GM19452 (cell line): ENCODE results near the gene SERPINE1.
"Not testable (repeated sequence)": the region's sequence is repeated elsewhere in the genome, so short reads cannot be mapped to it uniquely, and the experiment has no call there.

Experiments used
- ATAC-seq: cut with Tn5 transposase; IDR thresholded peaks from one replicate; pipeline ENCODE4 v1.9.1; 2021; ENCODE audit not compliant: unreplicated experiment

SERPINE1 gene

DNA sequence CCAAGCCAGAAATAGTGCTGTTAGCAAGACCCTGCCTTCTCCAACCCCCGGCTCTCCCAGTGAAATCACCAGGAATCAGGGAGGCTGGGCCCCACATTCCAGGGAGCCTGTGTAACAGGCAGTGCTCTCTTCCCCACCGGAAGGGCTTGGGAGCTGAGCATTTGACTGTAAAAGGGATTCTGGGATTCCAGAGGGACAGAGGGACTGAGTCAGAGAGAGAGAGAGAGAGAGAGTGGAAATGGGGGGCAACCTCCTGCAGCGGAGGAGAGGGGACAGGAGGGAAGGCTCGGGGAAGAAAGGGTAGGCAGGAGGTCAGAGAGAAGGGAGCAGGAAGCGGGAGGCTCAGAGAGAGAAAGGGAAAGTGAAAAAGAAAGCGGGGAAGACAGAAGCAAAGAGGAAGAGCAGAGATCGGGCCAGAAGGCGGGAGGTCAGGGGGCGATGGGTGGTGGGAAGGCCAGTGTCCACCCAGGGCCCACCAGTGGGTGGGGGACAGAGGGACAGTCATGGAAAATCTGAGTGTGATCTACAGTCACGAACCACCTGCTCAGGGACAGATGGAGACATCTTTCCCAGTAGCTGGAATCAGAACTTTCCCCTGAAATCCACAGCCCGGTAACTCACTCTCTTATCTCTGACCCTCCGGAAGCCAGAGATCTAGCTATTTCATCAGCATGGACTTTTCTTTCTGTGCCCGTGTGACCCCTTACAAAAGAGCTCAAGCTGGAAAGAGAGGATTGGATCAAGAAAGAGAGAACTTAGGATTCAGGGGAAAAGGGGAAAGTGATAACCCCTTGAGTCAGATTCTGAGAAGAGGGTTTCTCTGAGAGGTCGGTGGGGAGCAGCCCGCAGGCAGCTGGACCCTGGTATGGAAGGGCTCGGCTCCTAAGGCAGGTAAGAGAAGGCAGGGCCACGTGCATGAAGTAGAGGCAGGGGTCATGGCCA lies 4.6 kb upstream of the SERPINE1 start:
- no peak for ATAC-seq

DNA sequence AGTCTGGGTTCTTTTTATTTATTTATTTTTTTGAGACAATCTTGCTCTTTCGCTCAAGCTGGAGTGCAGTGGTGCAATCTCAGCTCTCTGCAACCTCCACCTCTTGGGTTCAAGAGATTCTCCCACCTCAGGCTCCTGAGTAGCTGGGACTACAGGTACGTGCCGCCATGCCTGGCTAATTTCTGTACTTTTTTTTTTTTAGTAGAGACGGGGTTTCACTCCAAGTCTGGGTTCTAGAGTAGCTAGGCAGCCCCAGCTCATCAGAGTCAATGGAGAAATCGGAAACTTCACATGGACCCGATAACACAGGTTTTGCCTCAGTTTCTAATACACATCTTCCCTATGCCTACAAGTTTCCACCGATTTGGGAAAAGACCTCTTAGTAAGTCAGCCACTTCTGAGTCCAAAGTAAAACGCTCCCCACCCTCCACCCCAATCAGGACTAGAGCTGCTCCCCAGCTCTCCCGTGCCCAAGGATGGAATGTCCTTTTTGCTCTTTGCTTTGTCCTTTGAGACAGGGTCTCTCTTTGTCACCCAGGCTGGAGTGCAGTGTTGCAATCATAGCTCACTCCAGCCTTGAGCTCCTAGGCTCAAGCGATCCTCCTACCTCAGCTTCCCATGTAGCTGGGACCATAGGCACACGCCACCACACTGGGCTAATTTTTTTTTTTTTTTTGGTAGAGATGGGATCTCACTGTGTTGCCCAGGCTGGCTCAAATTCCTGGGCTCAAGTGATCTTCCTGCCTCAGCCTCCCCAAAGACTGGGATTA lies 3.8 kb upstream of the SERPINE1 start:
- ATAC-seq: no peak

DNA sequence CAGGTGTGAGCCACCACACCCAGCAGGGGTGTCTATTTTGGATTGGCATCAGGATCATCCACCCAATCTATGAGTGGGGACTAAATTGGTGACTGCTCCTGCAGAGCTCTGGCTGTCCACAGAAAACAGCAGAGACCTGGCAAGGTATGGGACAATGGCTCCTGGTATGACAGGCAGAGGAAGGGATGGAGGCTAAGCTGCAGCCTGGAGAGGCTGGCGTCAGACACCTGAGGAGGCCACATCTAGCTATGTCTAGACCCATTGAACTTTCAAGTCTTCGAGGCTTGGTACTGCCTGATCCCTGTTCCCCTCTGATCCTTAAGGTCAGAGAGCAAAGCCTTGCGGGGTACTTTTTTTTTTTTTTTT lies 3.2 kb upstream of the SERPINE1 start:
- no peak for ATAC-seq

DNA sequence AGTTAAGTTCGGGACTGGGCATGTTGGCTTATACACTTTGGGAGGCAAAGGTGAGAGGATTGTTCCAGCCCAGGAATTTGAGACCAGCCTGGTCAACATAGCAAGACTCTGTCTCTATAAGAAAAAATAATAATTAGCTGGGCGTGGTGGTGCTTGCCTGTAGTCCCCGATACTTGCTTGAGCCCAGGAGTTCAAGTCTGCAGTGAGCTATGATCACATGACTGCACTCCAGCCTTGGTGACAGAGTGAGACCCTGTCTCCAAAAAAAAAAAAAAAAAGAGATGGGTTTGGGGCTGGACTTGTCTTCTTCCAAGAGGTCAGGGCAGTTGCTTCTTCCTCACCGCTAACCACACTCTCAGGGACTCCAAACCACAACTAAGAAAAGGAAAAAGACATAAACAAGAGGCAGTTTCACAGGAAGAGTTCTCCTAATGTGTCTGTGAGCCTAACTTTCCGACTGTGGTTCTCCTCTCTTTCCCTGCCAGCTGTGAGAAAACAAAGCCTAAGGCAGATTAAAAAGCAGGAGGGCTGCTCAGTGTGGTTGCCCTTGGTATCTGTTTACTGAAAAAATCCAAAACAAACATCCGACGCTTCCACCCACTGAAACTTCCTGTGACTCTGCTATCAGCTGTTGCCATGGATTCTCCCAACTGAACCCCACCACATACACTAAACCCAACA lies 2.4 kb upstream of the SERPINE1 start:
- no peak for ATAC-seq

DNA sequence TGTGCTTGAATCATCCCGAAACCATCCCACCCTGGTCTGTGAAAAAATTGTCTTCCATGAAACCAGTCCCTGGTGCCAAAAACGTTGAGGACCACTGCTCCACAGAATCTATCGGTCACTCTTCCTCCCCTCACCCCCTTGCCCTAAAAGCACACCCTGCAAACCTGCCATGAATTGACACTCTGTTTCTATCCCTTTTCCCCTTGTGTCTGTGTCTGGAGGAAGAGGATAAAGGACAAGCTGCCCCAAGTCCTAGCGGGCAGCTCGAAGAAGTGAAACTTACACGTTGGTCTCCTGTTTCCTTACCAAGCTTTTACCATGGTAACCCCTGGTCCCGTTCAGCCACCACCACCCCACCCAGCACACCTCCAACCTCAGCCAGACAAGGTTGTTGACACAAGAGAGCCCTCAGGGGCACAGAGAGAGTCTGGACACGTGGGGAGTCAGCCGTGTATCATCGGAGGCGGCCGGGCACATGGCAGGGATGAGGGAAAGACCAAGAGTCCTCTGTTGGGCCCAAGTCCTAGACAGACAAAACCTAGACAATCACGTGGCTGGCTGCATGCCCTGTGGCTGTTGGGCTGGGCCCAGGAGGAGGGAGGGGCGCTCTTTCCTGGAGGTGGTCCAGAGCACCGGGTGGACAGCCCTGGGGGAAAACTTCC lies 784 bp upstream of the SERPINE1 start:
- no peak for ATAC-seq

DNA sequence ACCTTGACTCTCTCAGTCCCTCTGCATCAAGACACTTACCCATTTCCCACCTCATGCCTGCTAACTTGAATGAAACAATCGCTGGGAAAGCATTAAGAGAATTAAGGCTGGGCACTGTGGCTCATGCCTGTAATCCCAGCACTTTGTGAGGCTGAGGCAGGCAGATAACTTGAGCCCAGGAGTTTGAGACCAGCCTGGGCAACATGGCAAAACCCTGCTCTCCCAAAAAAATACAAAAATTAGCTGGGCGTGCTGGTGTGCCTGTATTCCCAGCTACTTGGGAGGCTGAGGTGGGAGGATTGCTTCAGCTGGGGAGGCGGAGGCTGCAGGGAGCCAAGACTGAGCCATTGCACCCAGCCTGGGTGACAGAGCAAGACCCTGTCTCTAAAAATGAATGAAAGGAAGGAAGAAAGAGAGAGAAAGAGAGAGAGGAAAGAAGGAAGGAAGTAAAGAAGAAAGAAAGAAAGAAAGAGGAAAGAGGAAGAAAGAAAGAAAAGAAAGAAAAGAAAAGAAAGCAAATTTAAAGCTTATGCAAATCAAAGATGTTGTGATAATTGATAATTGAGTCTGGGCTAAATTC lies 646 bp downstream of the SERPINE1 start:
- no peak for ATAC-seq

DNA sequence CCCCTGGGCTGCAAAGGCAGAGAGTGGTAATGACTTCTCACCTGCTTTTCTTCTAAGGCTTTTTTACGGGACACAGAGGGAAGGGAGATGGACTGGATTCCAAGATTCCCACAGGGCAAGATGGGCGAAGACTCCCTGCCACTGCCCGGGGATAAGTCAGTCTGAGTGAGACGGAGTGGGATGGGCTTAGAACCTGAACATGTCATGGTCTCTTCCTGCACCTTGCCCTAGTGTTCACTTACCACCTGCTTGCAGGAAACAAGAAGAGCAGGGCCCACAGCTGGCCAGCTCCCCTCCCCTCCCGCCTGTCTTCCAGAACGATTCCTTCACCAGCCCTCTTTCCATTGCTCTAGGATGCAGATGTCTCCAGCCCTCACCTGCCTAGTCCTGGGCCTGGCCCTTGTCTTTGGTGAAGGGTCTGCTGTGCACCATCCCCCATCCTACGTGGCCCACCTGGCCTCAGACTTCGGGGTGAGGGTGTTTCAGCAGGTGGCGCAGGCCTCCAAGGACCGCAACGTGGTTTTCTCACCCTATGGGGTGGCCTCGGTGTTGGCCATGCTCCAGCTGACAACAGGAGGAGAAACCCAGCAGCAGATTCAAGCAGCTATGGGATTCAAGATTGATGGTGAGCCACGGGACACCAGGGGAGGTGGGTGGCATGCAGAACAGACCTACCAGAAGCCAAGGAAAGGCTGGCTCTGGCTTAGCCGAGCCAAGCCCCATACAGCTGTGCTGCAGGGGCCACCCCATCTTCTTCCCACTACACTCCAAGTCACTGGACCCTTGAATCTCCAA lies 1.3 kb downstream of the SERPINE1 start:
- ATAC-seq: no peak

DNA sequence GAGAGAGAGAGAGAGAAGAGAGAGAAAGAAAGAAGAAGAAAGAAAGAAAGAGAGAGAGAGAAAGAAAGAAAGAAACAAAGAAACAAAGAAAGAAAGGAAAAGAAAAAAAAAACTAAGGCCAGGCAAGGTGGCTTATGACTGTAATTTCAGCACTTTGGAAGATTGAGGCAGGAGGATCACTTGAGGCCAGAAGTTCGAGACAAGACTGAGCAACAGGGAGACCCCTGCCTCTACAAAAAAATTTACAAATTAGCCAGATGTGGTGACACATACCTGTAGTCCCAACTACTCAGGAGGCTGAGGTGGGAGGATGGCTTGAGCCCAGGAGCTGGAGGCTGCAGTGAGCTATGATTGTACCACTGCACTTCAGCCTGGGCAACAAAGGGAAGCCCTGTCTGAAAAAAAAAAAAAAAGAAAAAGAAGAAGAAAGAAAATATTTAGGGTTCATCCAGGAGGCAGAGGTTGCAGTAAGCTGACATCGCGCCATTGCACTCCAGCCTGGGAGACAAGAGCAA lies 2.8 kb downstream of the SERPINE1 start:
- no peak for ATAC-seq

DNA sequence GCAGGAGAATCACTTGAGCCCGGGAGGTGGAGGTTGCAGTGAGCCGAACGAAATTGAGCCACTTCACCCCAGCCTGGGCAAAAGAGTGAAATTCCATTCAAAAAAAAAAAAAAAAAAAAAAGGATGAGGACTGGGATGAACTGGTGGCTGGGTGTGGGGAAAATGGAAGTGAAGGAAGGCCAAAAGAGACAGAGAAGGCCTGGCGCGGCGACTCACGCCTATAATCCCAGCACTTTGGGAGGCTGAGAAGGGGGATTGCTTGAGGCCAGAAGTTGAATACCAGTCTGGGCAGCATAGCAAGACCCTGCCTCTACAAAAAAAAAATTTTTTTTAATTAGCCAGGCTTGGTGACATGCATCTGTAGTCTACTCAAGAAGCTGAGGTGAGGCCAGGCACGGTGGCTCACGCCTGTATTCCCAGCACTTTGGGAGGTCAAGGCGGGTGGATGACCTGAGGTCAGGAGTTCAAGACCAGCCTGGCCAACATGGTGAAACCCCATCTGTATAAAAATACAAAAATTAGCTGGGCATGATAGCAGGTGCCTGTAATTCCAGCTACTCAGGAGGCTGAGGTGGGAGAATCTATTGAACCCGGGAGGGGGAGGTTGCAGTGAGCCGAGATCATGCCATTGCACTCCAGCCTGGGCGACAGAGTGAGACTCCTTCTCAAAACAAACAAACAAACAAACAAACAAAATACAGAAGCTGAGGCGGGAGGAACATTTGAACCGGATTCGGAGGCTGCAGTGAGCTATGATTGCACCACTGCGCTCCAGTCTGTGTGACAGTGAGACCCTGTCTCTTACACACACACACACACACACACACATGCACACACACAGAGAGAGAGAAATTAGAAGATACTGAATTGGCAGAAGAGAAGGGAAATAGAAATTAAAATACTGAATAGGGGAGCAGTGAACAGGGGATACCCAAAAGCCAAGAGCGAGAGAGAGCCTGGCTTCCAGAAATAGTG lies 6.0 kb downstream of the SERPINE1 start:
- not testable (repeated sequence) for ATAC-seq

DNA sequence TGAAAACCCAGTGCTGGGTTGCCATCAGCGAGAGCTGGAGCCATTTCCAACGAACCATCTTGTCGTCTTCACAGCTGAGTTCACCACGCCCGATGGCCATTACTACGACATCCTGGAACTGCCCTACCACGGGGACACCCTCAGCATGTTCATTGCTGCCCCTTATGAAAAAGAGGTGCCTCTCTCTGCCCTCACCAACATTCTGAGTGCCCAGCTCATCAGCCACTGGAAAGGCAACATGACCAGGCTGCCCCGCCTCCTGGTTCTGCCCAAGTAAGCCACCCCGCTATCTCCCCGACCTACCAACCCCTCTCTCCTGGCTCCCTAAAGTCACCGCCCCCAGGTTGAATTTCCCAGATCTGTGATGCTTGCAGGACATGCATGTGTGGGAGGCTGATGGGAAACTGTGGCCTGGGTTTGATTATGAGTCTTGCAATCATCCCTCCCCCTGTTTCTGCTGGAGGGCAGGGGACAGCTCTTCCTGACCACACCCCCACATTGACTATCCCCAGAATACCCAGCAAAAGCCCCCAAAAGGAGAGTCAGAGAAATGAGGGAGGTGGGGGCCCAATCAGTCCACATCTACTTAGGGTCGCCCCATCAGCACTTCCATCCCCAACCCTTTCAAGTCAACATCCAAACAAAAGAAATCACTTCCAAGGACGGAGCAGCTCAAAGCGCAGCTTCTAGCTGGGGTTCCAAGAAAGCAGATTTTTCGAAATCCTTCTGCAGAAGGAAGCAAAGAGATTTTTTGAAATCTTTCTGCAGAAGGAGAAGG lies 6.9 kb downstream of the SERPINE1 start:
- ATAC-seq: no peak

DNA sequence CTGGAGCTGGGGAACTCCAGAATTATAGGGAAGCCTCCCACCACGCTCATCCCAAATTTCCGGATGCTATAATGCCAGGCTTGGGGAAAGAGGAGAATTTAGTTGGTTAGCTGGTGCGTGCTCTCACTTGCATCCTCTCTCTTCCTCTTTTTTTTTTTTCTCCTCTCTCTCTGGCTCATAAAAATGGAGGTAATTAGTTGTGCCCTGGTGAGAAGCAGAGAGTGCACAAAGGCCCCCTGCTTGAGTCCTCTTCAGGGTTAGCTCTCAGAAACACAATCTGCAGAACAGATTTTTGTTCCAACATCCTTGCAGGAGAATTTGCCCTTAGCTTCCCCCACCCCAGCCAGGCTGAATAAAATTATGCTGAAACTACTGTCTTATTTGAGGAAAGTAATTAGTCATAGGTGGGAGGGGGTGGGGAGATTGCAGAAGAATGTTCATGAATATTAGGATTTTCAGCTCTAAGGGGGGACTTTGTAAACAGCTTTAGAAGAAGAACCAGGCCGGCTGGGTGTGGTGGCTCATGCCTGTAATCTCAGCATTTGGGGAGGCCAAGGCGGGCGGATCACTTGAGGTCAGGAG lies 7.6 kb downstream of the SERPINE1 start:
- no peak for ATAC-seq

DNA sequence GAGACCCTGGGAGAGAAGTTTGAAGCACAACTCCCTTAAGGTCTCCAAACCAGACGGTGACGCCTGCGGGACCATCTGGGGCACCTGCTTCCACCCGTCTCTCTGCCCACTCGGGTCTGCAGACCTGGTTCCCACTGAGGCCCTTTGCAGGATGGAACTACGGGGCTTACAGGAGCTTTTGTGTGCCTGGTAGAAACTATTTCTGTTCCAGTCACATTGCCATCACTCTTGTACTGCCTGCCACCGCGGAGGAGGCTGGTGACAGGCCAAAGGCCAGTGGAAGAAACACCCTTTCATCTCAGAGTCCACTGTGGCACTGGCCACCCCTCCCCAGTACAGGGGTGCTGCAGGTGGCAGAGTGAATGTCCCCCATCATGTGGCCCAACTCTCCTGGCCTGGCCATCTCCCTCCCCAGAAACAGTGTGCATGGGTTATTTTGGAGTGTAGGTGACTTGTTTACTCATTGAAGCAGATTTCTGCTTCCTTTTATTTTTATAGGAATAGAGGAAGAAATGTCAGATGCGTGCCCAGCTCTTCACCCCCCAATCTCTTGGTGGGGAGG lies 10.8 kb downstream of the SERPINE1 start:
- ATAC-seq: peak; percentile 10

DNA sequence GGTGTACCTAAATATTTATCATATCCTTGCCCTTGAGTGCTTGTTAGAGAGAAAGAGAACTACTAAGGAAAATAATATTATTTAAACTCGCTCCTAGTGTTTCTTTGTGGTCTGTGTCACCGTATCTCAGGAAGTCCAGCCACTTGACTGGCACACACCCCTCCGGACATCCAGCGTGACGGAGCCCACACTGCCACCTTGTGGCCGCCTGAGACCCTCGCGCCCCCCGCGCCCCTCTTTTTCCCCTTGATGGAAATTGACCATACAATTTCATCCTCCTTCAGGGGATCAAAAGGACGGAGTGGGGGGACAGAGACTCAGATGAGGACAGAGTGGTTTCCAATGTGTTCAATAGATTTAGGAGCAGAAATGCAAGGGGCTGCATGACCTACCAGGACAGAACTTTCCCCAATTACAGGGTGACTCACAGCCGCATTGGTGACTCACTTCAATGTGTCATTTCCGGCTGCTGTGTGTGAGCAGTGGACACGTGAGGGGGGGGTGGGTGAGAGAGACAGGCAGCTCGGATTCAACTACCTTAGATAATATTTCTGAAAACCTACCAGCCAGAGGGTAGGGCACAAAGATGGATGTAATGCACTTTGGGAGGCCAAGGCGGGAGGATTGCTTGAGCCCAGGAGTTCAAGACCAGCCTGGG lies 11.4 kb downstream of the SERPINE1 start:
- peak; percentile 74 for ATAC-seq

DNA sequence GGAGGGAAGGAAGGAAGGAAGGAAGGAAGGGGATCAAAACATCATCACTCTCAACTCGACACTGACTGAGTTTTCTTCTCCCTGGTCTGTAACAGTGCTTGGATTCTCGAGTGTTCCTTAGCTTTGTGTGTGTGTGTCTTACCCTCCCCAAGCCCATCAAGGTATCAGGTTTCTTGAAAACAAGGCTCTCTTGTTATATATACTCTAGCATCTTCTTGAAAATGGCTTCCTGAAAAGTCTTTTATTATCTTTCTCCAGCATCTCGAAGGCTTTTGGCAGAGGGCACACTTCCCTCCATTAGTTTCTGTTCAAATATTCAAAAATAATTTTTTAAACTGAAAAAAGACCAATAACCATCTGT lies 13.4 kb downstream of the SERPINE1 start:
- ATAC-seq: no peak

DNA sequence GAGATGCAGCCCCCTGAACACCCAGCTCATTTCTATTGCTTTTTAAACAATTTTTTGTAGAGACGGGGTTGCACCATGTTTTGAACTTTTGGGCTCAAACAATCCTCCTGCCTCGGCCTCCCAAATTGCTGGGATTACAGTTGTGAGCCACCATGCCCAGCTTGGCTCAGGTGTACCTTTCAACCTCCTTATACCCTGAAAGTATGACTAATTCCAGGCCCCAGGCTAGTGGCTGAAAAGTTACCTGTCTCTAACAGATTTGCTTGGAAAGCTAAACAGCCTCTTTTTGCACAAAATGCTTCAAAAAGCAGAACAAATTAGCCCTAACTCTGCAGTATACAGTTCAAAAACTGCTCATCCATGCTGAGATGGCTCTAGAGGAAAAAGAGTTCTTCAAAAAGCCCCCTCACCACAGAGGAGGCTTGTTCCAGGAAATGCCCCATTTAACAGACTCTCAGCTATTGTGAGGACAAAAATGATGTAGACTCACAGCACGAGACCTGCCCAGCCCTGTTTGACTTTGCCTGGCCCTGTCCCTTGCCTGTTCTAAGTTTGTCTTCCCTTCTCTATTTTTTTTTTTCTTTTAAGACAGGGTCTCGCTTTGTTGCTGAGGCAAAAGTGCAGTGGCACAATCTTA lies 14.0 kb downstream of the SERPINE1 start:
- ATAC-seq: no peak
